ENCODE results near the gene ADGRB3. TPM values are rescaled to one million over a fixed set of nuclear protein-coding genes. Genes with fewer than 3 reads are reported as not detected.

ADGRB3 gene
- total RNA-seq, 1 experiment from 2014 or later: 7.7 TPM

DNA sequence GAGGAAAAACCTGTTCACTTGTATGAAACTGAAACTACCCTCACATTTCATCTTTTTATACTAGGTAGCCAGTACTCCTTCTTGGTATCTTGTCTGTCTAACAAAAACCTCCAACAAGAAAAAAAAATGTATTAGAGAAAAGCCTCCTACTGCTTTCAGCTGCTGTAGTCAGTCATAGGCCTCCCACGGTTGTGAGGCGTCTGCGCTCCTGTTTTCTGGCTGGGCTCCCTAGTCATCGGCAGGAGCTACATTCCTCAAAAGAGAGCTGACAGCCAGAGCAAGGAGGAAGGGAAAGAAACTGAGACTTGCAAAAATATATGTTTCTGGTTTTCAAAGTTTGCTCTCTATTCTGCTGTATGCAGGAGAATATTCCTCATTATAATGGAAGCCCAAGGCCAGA lies 644.7 kb downstream of the ADGRB3 start:
- intact Hi-C loops (cut with micrococcal nuclease; ENCODE audit: unreplicated experiment): no loop called here
- H3K36me3 ChIP-seq (ENCODE audit: insufficient read depth, low read length, poor library complexity, severe bottlenecking): no peaks in the 10 kb centered on the region
- H3K27me3 ChIP-seq (replicated peaks; ENCODE audit: insufficient read depth, low read depth, low read length, poor library complexity): no peaks in the 10 kb centered on the region
- ChIA-PET POLR2A (ENCODE audit: low non-redundant PET) (no interaction called here), CTCF (no interaction called here)
- H3K4me3 ChIP-seq (ENCODE audit: low read depth, low read length, poor library complexity, severe bottlenecking): no peak overlapping the region
- no peak overlapping the region for H3K27ac ChIP-seq (ENCODE audit: low read depth, low read length, poor library complexity, severe bottlenecking)
- TF ChIP-seq, protein P1, sequence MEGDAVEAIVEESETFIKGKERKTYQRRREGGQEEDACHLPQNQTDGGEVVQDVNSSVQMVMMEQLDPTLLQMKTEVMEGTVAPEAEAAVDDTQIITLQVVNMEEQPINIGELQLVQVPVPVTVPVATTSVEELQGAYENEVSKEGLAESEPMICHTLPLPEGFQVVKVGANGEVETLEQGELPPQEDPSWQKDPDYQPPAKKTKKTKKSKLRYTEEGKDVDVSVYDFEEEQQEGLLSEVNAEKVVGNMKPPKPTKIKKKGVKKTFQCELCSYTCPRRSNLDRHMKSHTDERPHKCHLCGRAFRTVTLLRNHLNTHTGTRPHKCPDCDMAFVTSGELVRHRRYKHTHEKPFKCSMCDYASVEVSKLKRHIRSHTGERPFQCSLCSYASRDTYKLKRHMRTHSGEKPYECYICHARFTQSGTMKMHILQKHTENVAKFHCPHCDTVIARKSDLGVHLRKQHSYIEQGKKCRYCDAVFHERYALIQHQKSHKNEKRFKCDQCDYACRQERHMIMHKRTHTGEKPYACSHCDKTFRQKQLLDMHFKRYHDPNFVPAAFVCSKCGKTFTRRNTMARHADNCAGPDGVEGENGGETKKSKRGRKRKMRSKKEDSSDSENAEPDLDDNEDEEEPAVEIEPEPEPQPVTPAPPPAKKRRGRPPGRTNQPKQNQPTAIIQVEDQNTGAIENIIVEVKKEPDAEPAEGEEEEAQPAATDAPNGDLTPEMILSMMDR (conservative IDR thresholded peaks at IDR 0.05; ENCODE audit: low read depth, low read length): no peak
- no peak for TF ChIP-seq EZH2 (IDR thresholded peaks at IDR 0.05; ENCODE audit: borderline replicate concordance, low read depth, low read length, poor library complexity, severe bottlenecking)
- H3K9me3 ChIP-seq (ENCODE audit: low read depth, low read length, poor library complexity, severe bottlenecking): no peaks in the 10 kb centered on the region
- BruUV-seq (replicated peaks): no TSS peak
- H3K4me1 ChIP-seq (ENCODE audit: insufficient read depth, low read length, poor library complexity, severe bottlenecking): no peaks in the 10 kb centered on the region
- DNase-seq (ENCODE audit: low spot score): no peak

DNA sequence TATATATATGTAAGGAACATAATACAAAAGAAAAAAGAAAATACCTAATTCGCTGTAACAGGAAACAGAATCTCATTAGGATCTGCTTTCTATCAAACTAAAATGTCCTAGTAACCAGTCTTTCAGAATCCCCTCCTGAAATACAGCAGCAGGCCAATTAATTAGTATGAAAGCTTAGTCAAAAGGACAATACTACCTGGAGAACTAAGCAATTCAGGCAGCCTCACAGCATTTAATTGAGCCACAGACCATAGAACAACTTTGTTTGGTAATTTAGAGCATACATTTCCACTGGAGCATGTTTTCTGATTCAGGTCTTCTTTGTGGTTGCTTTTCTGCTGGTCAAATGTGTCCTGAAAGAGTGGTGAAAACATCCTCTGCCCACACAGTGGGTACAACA lies 645.8 kb downstream of the ADGRB3 start:
- BruUV-seq (replicated peaks): no TSS peak
- H3K9me3 ChIP-seq (ENCODE audit: low read depth, low read length, poor library complexity, severe bottlenecking): no peaks in the 10 kb centered on the region
- CTCF ChIA-PET: no interaction called here

DNA sequence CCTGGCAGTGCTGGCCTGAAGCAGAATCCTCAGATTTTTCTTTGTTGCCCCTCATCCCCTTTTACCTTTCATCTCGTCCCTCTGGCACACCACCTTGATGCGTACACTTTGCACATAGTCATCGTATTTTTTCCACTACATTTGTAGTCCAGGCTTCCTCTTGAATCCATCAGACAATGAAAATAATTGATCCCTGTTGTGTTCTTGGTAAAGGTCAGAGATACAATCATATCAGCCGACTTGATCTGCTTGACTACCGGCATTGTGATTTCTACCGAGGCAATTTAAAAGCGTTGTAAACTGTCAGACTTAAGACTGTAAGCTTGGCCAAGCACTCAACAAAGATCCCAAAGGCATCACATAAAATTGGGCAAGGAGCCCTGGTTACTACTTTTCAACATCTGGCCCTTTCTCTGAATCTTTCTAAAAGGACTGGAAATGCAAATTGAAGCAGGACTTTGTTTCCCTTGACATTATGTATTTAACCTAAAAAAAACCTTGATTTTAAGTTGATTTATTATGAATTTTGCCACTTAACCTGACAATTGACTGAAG lies 649.2 kb downstream of the ADGRB3 start:
- Histone ChIP-seq H3K27ac (ENCODE audit: low read depth, low read length, poor library complexity, severe bottlenecking) (no peak overlapping the region), H3K4me1 (ENCODE audit: insufficient read depth, low read length, poor library complexity, severe bottlenecking) (no peaks in the 10 kb centered on the region), H3K36me3 (ENCODE audit: insufficient read depth, low read length, poor library complexity, severe bottlenecking) (no peaks in the 10 kb centered on the region), H3K27me3 (replicated peaks; ENCODE audit: insufficient read depth, low read depth, low read length, poor library complexity) (no peaks in the 10 kb centered on the region), H3K9me3 (ENCODE audit: low read depth, low read length, poor library complexity, severe bottlenecking) (no peaks in the 10 kb centered on the region), H3K4me3 (ENCODE audit: low read depth, low read length, poor library complexity, severe bottlenecking) (no peak overlapping the region)
- POLR2A ChIA-PET (ENCODE audit: low non-redundant PET): no interaction called here
- CTCF ChIA-PET: no interaction called here
- BruUV-seq (replicated peaks): no TSS peak
- intact Hi-C loops (cut with micrococcal nuclease; ENCODE audit: unreplicated experiment): no loop called here
- no peak for DNase-seq (ENCODE audit: low spot score)
- TF ChIP-seq, protein P1 (conservative IDR thresholded peaks at IDR 0.05; ENCODE audit: low read depth, low read length): no peak
- no peak for TF ChIP-seq EZH2 (IDR thresholded peaks at IDR 0.05; ENCODE audit: borderline replicate concordance, low read depth, low read length, poor library complexity, severe bottlenecking)

More for the DNA sequence above, 645.8 kb downstream of the ADGRB3 start:
- Histone ChIP-seq H3K36me3 (ENCODE audit: insufficient read depth, low read length, poor library complexity, severe bottlenecking) (no peaks in the 10 kb centered on the region), H3K4me1 (ENCODE audit: insufficient read depth, low read length, poor library complexity, severe bottlenecking) (no peaks in the 10 kb centered on the region), H3K27me3 (replicated peaks; ENCODE audit: insufficient read depth, low read depth, low read length, poor library complexity) (no peaks in the 10 kb centered on the region), H3K27ac (ENCODE audit: low read depth, low read length, poor library complexity, severe bottlenecking) (no peak overlapping the region), H3K4me3 (ENCODE audit: low read depth, low read length, poor library complexity, severe bottlenecking) (no peak overlapping the region)
- intact Hi-C loops (cut with micrococcal nuclease; ENCODE audit: unreplicated experiment): no loop called here
- DNase-seq (ENCODE audit: low spot score): no peak
- POLR2A ChIA-PET (ENCODE audit: low non-redundant PET): no interaction called here
- TF ChIP-seq, protein P1 (conservative IDR thresholded peaks at IDR 0.05; ENCODE audit: low read depth, low read length): no peak
- no peak for TF ChIP-seq EZH2 (IDR thresholded peaks at IDR 0.05; ENCODE audit: borderline replicate concordance, low read depth, low read length, poor library complexity, severe bottlenecking)

Measured in A673 (cell line).